GM21737 (cell line): ENCODE data around the gene GRM3.

ENCODE experiments used
- ATAC-seq: cut with Tn5 transposase; IDR thresholded peaks from one replicate; pipeline ENCODE4 v1.9.1; 2021; ENCODE audit warnings: mild to moderate bottlenecking, moderate library complexity; ENCODE audit not compliant: unreplicated experiment

GRM3 gene

GRCh38 chr7:86692755-86693154 is 49.0 kb downstream of the GRM3 start:
- ATAC-seq = no peak

GRCh38 chr7:86706406-86706805 is 62.7 kb downstream of the GRM3 start:
- ATAC-seq = no peak

GRCh38 chr7:86708031-86708680 is 64.4 kb downstream of the GRM3 start:
- ATAC-seq = no peak

- no peak for ATAC-seq
Observed at GRCh38 chr7:86720306-86720705, 76.6 kb downstream of the GRM3 start.

GRCh38 chr7:86733783-86734182 is 90.1 kb downstream of the GRM3 start:
- no peak for ATAC-seq

- no peak for ATAC-seq
Observed at GRCh38 chr7:86745013-86745745, 101.5 kb downstream of the GRM3 start.

DNA sequence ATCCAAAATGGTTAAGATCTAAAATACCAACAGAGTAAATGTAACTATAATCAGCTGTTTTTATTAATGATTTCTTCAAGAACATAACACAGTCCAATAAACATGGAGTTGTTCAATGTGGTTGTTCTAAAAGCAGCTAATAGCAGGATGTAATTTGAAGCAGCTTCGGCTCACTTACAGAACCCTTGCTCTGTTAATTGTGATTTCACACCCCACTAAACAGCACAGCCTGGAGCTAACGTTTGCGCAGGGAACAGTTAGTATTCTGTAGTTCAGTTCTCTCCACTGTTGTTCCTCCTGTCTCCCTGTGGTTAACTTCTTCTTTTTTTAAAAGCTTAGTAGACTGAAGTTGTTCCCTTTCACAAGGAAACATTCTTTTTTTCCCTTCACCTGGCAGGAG is 104.0 kb downstream of the GRM3 start:
- no peak for ATAC-seq

DNA sequence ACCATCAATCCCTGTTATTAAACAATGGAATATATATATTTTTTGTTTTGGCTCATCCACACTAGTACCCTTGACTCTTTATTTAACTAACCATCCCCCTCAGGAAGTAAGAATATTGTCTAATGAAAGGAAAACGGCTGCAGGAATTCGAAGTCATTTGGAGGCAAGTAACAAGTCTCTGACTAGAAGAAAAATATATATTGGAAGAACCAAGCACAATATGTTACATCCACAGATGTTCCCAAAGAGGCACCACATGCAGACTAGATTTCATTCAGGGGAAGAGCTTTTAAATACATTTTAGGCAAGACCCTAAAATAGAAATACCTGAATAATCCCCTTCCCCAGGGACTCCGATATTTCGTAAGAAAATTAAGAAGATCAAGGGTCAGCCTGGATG is 104.5 kb downstream of the GRM3 start:
- no peak for ATAC-seq

DNA sequence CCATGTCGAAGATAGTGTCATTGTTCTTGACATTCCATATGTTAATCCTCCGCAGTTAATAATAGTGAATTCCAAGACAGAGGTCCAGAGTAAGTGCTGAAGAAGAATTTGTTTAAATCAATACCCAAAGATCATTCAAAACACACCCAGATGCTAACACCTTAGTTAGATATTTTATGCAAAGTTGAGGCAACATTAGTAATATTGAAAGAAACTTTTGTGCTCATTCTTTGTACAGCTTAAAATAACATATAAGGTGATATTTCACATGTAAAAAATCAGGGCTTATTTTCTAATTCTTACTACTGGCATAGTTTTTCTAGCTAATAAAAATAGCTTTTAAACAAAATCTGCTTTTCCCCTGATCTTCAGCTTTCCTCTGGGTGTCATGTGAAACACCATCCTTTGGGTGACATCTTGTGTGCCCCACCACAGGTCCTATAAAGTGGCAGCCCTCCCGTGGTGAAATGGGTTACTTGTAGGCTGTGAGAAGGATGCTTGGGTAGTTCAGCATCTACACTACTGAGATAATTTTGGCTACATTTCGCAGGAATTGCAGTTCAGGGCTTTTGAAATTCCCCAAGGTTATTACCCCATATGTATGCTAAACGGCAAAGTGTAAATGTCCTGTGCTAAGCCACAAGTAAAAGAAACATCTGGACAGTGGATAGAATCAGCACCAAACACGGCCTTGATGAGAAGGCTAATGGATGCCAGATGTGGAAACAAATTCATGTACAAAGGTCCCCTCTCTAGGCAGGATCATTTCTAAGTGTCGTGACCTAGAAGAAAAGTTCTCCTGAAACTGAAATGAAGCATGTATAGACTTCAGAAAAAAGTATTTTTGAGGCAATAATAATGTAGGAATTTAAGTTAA is 105.4 kb downstream of the GRM3 start:
- no peak for ATAC-seq

- no peak for ATAC-seq
Observed at GRCh38 chr7:86749741-86750665, 106.3 kb downstream of the GRM3 start.

DNA sequence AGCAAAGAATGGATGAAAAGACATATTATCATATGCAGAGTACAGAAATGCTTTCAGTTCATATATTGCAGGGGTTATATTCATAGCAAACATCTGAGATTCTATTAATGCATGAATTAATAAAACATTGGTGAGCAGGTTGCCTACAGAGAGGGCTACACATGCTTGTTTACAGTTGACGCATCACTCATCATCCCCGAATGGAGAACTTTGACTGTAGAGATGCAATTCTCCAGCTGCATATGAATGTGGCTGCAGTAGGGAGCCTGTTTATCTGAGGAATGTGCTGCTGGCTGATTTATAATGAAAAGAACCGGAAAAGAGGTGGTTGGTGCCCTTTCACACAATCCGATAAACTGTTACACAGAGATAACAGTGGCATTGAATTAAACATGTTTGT is 116.5 kb downstream of the GRM3 start:
- ATAC-seq = no peak

- ATAC-seq = no peak
Observed at GRCh38 chr7:86762129-86762528, 118.4 kb downstream of the GRM3 start.

- ATAC-seq = no peak
Observed at GRCh38 chr7:86765931-86766330, 122.2 kb downstream of the GRM3 start.

DNA sequence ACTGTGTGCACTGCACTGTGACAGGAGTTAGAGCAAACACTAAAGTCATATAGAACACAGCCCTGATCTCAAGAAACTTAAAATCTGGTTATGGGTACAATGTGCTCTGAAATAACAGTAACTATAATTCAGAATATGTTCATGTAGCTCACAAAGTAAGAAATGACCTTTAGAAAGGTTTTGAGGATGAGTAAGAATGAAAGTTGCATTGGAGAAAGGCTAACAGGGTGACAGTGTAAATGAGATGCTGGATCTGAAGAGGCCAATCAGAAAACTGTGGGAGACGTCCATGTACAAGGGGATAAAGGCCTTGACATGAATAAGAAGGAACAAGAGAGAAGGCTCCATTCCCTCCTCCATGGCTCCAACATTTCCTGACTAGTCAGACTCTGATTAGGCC is 124.7 kb downstream of the GRM3 start:
- no peak for ATAC-seq

- ATAC-seq = no peak
Observed at GRCh38 chr7:86768967-86769760, 125.5 kb downstream of the GRM3 start.

GRCh38 chr7:86773309-86773708 is 129.6 kb downstream of the GRM3 start:
- ATAC-seq = no peak

DNA sequence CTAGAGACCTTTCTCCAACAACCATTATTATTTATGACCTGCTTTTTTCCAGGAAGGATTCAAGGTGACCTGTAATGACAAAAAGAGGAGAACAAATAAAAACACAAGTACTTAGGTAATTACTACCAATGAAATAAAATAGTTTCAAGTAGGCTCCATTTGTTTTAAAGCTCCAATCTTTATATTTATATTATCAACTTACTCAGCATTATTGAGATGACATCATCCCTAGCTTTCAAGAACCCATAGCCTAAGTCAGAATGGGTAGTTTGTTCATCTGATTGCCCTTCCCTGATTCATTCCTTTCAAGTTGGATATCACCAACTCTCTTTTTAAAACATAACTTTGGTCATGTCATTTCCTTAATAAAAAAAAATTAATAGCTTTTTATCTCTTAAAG is 131.5 kb downstream of the GRM3 start:
- no peak for ATAC-seq

GRCh38 chr7:86776136-86776535 is 132.4 kb downstream of the GRM3 start:
- no peak for ATAC-seq

DNA sequence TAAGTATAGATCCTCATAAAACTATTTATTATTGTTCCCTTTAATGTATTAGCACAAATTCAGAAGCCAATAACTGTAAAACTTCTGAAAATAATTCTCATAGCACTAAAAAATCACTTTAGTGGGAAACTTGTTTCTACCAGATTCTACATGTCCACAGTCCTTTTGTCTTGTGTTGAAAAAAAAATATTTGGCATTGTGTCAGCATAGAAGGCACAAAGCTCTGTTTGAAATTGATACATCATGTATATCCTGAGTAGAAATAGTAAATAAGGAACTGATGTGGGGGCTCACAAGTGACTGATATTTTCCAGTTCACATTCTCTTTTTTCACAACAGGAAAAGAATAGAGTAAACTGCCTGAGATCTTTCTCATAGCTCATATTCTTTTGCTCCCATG is 134.6 kb downstream of the GRM3 start:
- ATAC-seq = no peak

DNA sequence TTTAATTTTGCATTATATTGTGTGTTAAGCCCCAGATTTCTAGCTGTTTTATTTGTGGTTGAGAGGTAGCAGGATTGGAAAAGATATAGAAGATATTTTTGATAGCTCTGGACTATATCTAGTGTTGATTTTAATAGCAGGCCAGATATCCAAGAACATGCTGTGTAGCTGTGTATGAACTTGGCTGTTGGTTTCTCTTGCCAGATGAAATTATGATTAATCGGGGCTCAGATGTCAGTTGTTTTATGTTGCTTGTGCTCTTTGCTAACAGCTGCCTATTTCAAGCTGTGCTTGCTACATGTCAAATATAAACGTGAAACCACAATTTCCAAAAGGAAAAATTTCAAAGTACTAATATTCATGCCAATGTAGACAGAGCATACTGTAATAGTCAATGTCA is 141.1 kb downstream of the GRM3 start:
- no peak for ATAC-seq
